H7 (cell line): ENCODE measurements around the gene PCNX2. TPM values are rescaled to one million over a fixed set of nuclear protein-coding genes. Genes with fewer than 3 reads are reported as not detected.

Source experiments
- DNase-seq: peaks from one replicate; pipeline ENCODE4 v3.0.0; 2012
- H3K27me3 ChIP-seq: 2 replicates; pipeline ENCODE4 v1.6.0; 2011; ENCODE audit warnings: mild to moderate bottlenecking, low read length; ENCODE audit not compliant: control insufficient read depth, insufficient read depth
- H3K36me3 ChIP-seq: replicated peaks from 2 replicates; pipeline ENCODE4 v1.5.1; 2011; ENCODE audit warnings: low read length; ENCODE audit not compliant: control insufficient read depth, insufficient read depth
- H3K4me3 ChIP-seq: 2 replicates; pipeline ENCODE4 v1.5.1; 2011; ENCODE audit warnings: low read depth, mild to moderate bottlenecking, control low read depth, low read length, moderate library complexity; ENCODE audit not compliant: insufficient read depth
- total RNA-seq: library from RNA; depleted of rRNA; stranded (reverse); fragments of >200 nt; shearing (Covaris generic); gene quantifications from 2 replicates; pipeline ENCODE4 v1.2.3, GENCODE V29; 2014; rRNA removed

PCNX2 gene, protein sequence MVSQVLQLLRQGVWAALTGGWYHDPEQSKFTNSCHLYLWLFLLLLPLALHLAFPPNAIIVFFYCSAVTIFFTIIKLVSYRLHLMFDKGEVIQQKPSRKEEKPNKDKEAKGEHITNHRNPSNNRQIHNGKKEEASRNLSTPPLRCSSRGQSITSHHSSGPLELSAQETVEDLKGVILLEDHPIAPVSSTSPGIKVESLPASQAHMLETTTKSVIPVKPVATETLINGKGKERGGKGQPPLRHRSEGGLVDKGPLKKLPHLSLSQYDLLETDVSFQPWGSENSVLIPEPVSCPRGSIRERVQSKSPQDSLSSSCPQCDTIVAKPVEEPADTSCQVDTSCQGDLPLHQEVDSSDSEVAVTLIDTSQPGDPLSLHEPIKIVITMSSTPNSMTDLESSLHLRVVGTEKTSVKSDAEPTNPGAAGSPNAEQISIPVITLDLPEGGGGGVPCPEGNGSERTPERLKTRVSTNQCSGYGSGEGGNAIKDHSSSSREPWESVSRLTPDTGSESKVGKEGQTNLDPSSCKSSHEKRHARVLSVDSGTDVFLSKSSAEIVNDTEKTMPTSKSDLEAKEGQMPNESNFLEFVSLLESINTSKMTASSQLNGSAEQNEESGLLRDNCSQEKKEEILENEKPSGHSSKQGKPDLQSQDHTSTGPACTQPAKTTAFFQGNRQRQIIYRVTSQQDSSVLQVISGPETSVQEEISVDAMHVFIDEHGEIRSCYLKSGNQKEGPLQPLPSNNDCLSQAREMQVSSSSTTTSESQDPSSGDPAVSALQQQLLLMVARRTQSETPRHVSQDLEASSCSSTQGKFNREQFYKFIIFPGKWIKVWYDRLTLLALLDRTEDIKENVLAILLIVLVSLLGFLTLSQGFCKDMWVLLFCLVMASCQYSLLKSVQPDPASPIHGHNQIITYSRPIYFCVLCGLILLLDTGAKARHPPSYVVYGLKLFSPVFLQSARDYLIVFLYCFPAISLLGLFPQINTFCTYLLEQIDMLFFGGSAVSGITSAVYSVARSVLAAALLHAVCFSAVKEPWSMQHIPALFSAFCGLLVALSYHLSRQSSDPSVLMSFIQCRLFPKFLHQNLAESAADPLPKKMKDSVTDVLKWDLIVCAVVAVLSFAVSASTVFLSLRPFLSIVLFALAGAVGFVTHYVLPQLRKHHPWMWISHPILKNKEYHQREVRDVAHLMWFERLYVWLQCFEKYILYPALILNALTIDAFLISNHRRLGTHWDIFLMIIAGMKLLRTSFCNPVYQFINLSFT (N-terminal part only)
- 43.8 and 62.7 TPM in 2 replicates for total RNA-seq

- Histone ChIP-seq H3K36me3 (no peaks in the 10 kb centered on the region), H3K4me3 (peak within 1 kb of the TSS; percentile 90), H3K27me3 (no peaks in the 10 kb centered on the region)
- peak; percentile 82 for DNase-seq
Measured at GRCh38 chr1:233295237-233295974, at the start of gene PCNX2. TSS of gene PCNX2 (minus strand) at chr1:233295725. CDS start at chr1:233295478, 247 bp downstream.

GRCh38 chr1:233343262-233343661 lies 47.7 kb upstream of the PCNX2 start:
- H3K27me3 ChIP-seq = no peaks in the 10 kb centered on the region
- H3K4me3 ChIP-seq = no peak overlapping the region
- no peak for DNase-seq
- no peaks in the 10 kb centered on the region for H3K36me3 ChIP-seq

GRCh38 chr1:233342086-233342485 lies 46.6 kb upstream of the PCNX2 start:
- DNase-seq = no peak
- H3K36me3 ChIP-seq = no peaks in the 10 kb centered on the region

DNA sequence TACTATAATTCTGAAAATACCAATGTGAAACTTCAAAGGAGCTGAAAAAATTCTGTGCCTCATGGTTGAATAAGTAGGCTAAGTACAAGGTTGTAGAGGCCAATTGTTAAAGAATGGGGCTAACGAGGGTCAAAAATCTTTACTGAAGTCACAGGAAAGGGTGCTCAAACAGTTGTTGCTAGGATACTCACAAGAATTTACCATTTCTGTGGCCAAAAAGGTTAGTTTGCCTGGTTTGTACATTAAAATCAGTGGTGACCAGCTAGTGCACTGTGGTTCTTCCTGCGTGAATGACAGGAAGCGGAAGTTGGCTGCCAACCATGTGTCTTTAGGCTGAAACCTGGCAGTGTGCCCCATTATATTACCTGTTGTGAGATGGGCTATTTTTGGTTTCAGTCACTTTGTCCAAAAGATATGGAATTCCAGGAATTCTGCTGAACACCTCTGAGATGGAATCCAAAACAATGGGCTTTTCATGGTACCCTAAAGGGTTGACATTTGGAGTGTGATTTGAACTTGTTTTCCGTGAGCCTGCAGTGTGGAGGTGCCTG lies 45.5 kb upstream of the PCNX2 start:
- Histone ChIP-seq H3K36me3 (no peaks in the 10 kb centered on the region), H3K4me3 (no peak overlapping the region), H3K27me3 (no peaks in the 10 kb centered on the region)
- no peak for DNase-seq

More at GRCh38 chr1:233342086-233342485, 46.6 kb upstream of the PCNX2 start:
- Histone ChIP-seq H3K27me3 (no peaks in the 10 kb centered on the region), H3K4me3 (no peak overlapping the region)

DNA sequence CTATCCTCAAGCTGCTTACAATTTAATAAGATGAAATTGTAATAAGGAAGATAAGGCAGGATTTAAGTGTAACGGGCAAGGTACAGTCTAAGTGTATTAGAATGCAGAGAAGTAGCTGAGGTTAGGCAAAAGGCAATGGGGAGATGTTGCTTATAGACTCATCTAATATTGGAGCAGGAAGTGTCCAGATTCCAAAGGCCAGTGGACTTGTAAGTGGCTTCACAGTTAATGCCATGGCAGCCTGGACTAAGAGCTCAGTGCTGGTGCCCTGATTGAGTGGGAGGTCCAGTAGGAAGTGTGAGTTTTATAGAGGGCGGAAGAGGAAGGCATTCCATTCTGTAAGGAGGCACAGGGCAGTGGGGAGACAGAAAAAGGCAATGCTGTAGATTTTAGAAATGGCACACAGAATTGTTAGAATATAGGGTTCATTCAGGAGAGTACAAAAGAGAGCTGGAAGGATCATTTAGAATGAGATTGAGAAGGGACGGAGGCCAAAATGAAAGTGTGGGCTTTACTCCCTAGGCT lies 44.6 kb upstream of the PCNX2 start:
- no peak for DNase-seq
- Histone ChIP-seq H3K4me3 (no peak overlapping the region), H3K27me3 (no peaks in the 10 kb centered on the region), H3K36me3 (no peaks in the 10 kb centered on the region)

DNA sequence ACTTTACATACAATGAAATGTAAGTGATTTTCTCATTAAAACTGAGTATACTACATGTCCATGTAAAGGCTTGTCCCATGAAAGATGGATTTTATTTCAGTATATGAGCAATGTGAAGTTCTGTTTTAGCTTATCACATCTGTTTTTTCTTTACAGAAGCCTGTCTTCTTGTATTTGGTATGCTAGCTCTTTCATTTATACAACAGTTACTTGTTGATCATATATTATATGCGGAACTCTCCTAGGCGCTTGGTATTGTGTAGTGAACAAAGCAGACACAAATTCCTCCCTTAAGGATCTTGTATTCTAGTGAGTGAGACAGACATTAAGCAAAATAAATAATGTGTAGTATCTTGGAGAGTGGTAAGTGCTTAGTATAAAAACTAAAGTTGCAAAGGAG lies 42.6 kb upstream of the PCNX2 start:
- no peaks in the 10 kb centered on the region for H3K27me3 ChIP-seq
- H3K4me3 ChIP-seq = no peak overlapping the region
- no peaks in the 10 kb centered on the region for H3K36me3 ChIP-seq
- DNase-seq = no peak

GRCh38 chr1:233337505-233337904 lies 42.0 kb upstream of the PCNX2 start:
- DNase-seq = no peak
- Histone ChIP-seq H3K27me3 (no peaks in the 10 kb centered on the region), H3K36me3 (no peaks in the 10 kb centered on the region), H3K4me3 (no peak overlapping the region)

DNA sequence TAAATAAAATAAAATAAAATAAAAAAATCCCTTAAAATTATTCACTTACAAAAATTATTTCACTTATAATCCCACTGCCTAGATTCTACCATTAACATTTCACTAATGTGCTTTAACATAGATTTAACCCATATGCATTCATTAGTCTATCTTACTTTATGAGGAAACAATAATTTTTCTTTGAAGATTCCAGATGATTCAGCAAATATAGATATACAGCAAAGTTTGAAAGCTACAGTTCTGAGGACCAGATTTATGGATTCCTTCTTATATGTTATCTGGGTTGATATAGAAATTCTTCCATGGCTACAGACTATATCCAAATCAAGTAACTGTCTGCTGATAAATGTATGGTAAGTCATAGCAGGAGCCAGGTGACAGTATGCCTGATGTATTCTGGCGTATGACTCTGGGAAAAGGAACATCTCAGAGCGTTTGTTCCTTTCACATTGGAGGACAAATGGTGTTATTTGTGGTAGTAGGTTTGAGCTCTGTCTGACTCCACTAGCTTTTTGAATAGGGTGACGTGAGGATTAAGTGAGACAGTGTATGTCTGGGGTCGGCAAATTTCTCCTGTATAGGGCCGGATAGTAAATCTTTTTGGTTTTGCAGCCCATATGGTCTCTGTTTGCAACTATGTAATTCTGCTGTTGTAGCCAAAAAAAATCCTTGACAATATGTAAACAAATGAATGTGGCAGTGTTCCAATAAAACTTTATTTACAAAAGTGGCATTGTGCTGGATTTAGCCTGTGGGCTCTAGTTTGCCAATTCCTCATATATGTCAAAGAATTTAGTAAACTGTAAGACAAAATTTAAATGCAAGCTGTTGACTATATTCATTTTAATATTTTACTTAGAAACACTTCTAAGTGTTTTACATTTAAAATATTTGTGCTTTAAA lies 41.3 kb upstream of the PCNX2 start:
- Histone ChIP-seq H3K27me3 (no peaks in the 10 kb centered on the region), H3K4me3 (no peak overlapping the region), H3K36me3 (no peaks in the 10 kb centered on the region)
- no peak for DNase-seq

- no peak for DNase-seq
- H3K36me3 ChIP-seq = no peaks in the 10 kb centered on the region
- no peak overlapping the region for H3K4me3 ChIP-seq
- peaks cover 2% of the 10 kb centered on the region; the same call in 1 of the 2 replicates for H3K27me3 ChIP-seq
Measured at GRCh38 chr1:233334092-233334491, 38.6 kb upstream of the PCNX2 start.

DNA sequence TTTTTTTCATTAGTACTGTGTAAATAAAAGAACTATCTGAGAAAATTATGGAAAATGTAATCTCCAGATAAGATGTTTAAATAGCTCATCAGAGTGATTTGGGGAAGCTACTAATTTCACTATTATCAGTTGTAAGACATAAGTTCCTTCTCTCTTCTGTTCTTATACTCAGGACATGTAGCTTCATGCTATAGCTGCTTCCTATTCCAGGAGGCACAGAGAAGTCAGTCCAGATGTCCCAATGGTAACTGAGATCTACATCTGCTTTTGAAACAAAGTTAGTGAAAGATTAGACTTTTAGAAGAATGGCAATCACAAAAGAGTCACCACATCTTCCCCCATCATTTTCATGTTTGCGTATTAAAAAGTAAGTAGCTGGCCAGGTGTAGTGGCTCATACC lies 37.6 kb upstream of the PCNX2 start:
- Histone ChIP-seq H3K36me3 (no peaks in the 10 kb centered on the region), H3K4me3 (no peak overlapping the region), H3K27me3 (peaks cover 9% of the 10 kb centered on the region)
- DNase-seq = no peak

GRCh38 chr1:233331676-233332519 lies 36.4 kb upstream of the PCNX2 start:
- DNase-seq = no peak
- Histone ChIP-seq H3K4me3 (no peak overlapping the region), H3K36me3 (no peaks in the 10 kb centered on the region), H3K27me3 (peaks cover 11% of the 10 kb centered on the region)
